Keratinocyte (primary cell): ENCODE results near the gene SPATA6. TPM values are rescaled to one million over a fixed set of nuclear protein-coding genes. Genes with fewer than 3 reads are reported as not detected.
A peak's percentile ranks its signal among the peaks of the same experiment; 100 is the strongest.

ENCODE experiments used
- DNase-seq: peaks from one replicate; pipeline ENCODE4 v3.0.0-alpha.2; 2011; ENCODE audit warnings: low read depth, missing footprints, low spot score
- FAIRE-seq: peaks from 2 replicates; lab custom pipeline; 2011; peaks lifted over from hg19 to GRCh38; lab: Jason Lieb, UNC
- H2AFZ ChIP-seq: 2 replicates; pipeline ENCODE4 v1.6.0; 2012; ENCODE audit warnings: low read length, control low read depth, inconsistent platforms; ENCODE audit not compliant: control insufficient read depth
- H3K27ac ChIP-seq: 2 replicates; pipeline ENCODE4 v1.5.1; 2011; ENCODE audit warnings: low read length; ENCODE audit not compliant: control insufficient read depth, insufficient read depth
- H3K27me3 ChIP-seq: 3 replicates; pipeline ENCODE4 v1.6.0; 2011; ENCODE audit warnings: low read length; ENCODE audit not compliant: control insufficient read depth, insufficient read depth; ENCODE audit errors: extremely low read depth
- H3K36me3 ChIP-seq, 2 experiments: 2 replicates in 1 of 2; 3 replicates in 1 of 2; pipeline ENCODE4 v1.5.1; 2011; ENCODE audit warnings: low read length in 2 of 2, mild to moderate bottlenecking in 1 of 2; ENCODE audit not compliant: control insufficient read depth in 2 of 2, insufficient read depth in 2 of 2; ENCODE audit errors: extremely low read depth in 1 of 2
- H3K4me1 ChIP-seq: 3 replicates; pipeline ENCODE4 v1.5.1; 2011; ENCODE audit warnings: low read length; ENCODE audit not compliant: control insufficient read depth, insufficient read depth; ENCODE audit errors: extremely low read depth
- H3K4me2 ChIP-seq: 3 replicates; pipeline ENCODE4 v1.6.0; 2011; ENCODE audit warnings: low read depth, low read length; ENCODE audit not compliant: control insufficient read depth, insufficient read depth; ENCODE audit errors: extremely low read depth
- H3K4me3 ChIP-seq, 3 experiments: fragments of 200-600 bp in 1 of 3; sonication (generic) in 1 of 3; 2 replicates in 2 of 3; 3 replicates in 1 of 3; pipeline ENCODE4 v1.5.1; 2011 to 2016; ENCODE audit warnings: low read length in 3 of 3, mild to moderate bottlenecking in 3 of 3, control low read depth in 2 of 3, inconsistent platforms in 1 of 3, low read depth in 1 of 3, mixed read lengths in 1 of 3, mixed run types in 1 of 3, moderate library complexity in 1 of 3; ENCODE audit not compliant: control insufficient read depth in 2 of 3, insufficient read depth in 2 of 3; ENCODE audit errors: extremely low read depth in 1 of 3
- H3K79me2 ChIP-seq: 2 replicates; pipeline ENCODE4 v1.6.0; 2012; ENCODE audit warnings: low read length; ENCODE audit not compliant: control insufficient read depth, insufficient read depth
- H3K9ac ChIP-seq: 3 replicates; pipeline ENCODE4 v1.6.0; 2011; ENCODE audit warnings: low read length; ENCODE audit not compliant: control insufficient read depth, insufficient read depth; ENCODE audit errors: extremely low read depth
- H3K9me1 ChIP-seq: 3 replicates; pipeline ENCODE4 v1.6.0; 2011; ENCODE audit warnings: low read length; ENCODE audit not compliant: control insufficient read depth, insufficient read depth; ENCODE audit errors: extremely low read depth
- H3K9me3 ChIP-seq: 2 replicates; pipeline ENCODE4 v1.5.1; 2012; ENCODE audit warnings: low read depth, low read length; ENCODE audit not compliant: control insufficient read depth
- H4K20me1 ChIP-seq: 3 replicates; pipeline ENCODE4 v1.6.0; 2011; ENCODE audit warnings: low read length; ENCODE audit not compliant: control insufficient read depth, insufficient read depth; ENCODE audit errors: extremely low read depth
- CTCF ChIP-seq, 3 experiments: IDR thresholded peaks in 1 of 3; conservative IDR thresholded peaks in 1 of 3; optimal IDR thresholded peaks in 1 of 3; 2 replicates in 2 of 3; 3 replicates in 1 of 3; pipeline versions ENCODE3 to v1.5.1; 2011; ENCODE audit warnings: low read length in 3 of 3, mild to moderate bottlenecking in 3 of 3, moderate library complexity in 2 of 3, control low read depth in 1 of 3, inconsistent platforms in 1 of 3; ENCODE audit not compliant: insufficient read depth in 2 of 3; ENCODE audit errors: extremely low read depth in 1 of 3
- EZH2 ChIP-seq: IDR thresholded peaks from one replicate; pipeline ENCODE4 v1.6.1; 2012; ENCODE audit warnings: inconsistent platforms, mild to moderate bottlenecking, low read length, moderate library complexity
- dilution Hi-C: fragments of 300-500 bp; cut with MboI; formaldehyde crosslinking; loops from one replicate; pipeline ENCODE4 v1.7.0; 2020; ENCODE audit warnings: low sequenced_read_pairs; ENCODE audit not compliant: extremely low pct_ligation_motif_present
- polyA plus RNA-seq, 5 experiments: library from polyadenylated mRNA; depleted of rRNA in 3 of 5; stranded (reverse) in 3 of 5; stranded (forward) in 1 of 5; unstranded in 1 of 5; fragments of >200 nt; gene quantifications; 1 replicate in 1 of 5; 2 replicates in 3 of 5; 3 replicates in 1 of 5; pipeline versions ENCODE4 v1.2.1 to v1.2.3, GENCODE V29; 2011 to 2012; ENCODE audit warnings: missing spikeins in 2 of 5, low read depth in 1 of 5, low replicate concordance in 1 of 5

The SPATA6 gene
- polyA plus RNA-seq, 1 donor (not counting 4 experiments of a cell fraction or from before 2014, with no cell fraction given) = 1.7 TPM

- Histone ChIP-seq H3K36me3 (no peaks in the 10 kb centered on the region), H3K4me2 (peak overlapping the region; percentile 75), H3K9me3 (no peaks in the 10 kb centered on the region), H2AFZ (peak overlapping the region; percentile 91), H3K27ac (peak overlapping the region; percentile 69), H3K79me2 (no peaks in the 10 kb centered on the region), H4K20me1 (no peaks in the 10 kb centered on the region), H3K9me1 (no peaks in the 10 kb centered on the region), H3K9ac (peak overlapping the region; percentile 72), H3K27me3 (no peaks in the 10 kb centered on the region), H3K4me1 (peaks cover 19% of the 10 kb centered on the region), H3K4me3 (peak overlapping the region; percentile 71 to 81 (median 71))
- TF ChIP-seq CTCF (optimal IDR thresholded peaks at IDR 0.05 in 1 of 3, IDR thresholded peaks at IDR 0.05 in 1 of 3, conservative IDR thresholded peaks at IDR 0.05 in 1 of 3; ENCODE audit: extremely low read depth in 1 of 3, insufficient read depth in 2 of 3, low read length in 3 of 3) (no peak), EZH2 (no peak)
- dilution Hi-C loops = no loop called here
- no peak for DNase-seq
- FAIRE-seq = peak; percentile 58
Measured at GRCh38 chr1:48472638-48473037, 634 bp upstream of the SPATA6 start.

- H4K20me1 ChIP-seq = no peaks in the 10 kb centered on the region
- peak overlapping the region; percentile 96 for H3K4me2 ChIP-seq
- no peaks in the 10 kb centered on the region for H3K27me3 ChIP-seq
- FAIRE-seq = peak; percentile 17
- H3K4me1 ChIP-seq = peaks cover 19% of the 10 kb centered on the region
- dilution Hi-C loops = no loop called here
- no peaks in the 10 kb centered on the region for H3K9me3 ChIP-seq
- no peak for DNase-seq
- TF ChIP-seq EZH2 = no peak
- TF ChIP-seq CTCF (optimal IDR thresholded peaks at IDR 0.05 in 1 of 3, IDR thresholded peaks at IDR 0.05 in 1 of 3, conservative IDR thresholded peaks at IDR 0.05 in 1 of 3; ENCODE audit: extremely low read depth in 1 of 3, insufficient read depth in 2 of 3, low read length in 3 of 3) = no peak
- H3K36me3 ChIP-seq = no peaks in the 10 kb centered on the region
- no peaks in the 10 kb centered on the region for H3K9me1 ChIP-seq
- H3K79me2 ChIP-seq = no peaks in the 10 kb centered on the region
- peak overlapping the region; percentile 96 for H2AFZ ChIP-seq
- peak overlapping the region; percentile 58 for H3K9ac ChIP-seq
- H3K4me3 ChIP-seq = peak overlapping the region; percentile 71 to 83 (median 81)
- peak overlapping the region; percentile 31 for H3K27ac ChIP-seq
Measured at GRCh38 chr1:48470950-48471690, 884 bp downstream of the SPATA6 start.
